HepG2 (cell line): ENCODE data around the gene NOSTRIN. TPM values are rescaled to one million over a fixed set of nuclear protein-coding genes. Genes with fewer than 3 reads are reported as not detected.

ENCODE experiments used
- AFF4 ChIP-seq: sonication (generic); formaldehyde crosslinking; IDR thresholded peaks from 2 replicates; pipeline ENCODE4 v1.4.0; 2020; ENCODE audit warnings: missing genetic modification reagents
- ATF2 ChIP-seq: sonication (generic); formaldehyde crosslinking; IDR thresholded peaks from 2 replicates; pipeline ENCODE4 v1.4.0; 2020; ENCODE audit warnings: missing genetic modification reagents
- ATM ChIP-seq: fragments of 450-650 bp; IDR thresholded peaks from 2 replicates; pipeline ENCODE4 v1.7.1; 2017; ENCODE audit warnings: mild to moderate bottlenecking, borderline replicate concordance
- CBX2 ChIP-seq, 2 experiments: fragments of 200-600 bp in 1 of 2; sonication (generic); formaldehyde crosslinking in 1 of 2; IDR thresholded peaks; 2 replicates each; pipeline versions ENCODE4 v1.7.0 to v1.8.1; 2018 to 2022; ENCODE audit warnings: low read depth in 2 of 2, low read length in 1 of 2, mild to moderate bottlenecking in 1 of 2, missing genetic modification reagents in 1 of 2
- ELF4 ChIP-seq: sonication (generic); formaldehyde crosslinking; IDR thresholded peaks from 2 replicates; pipeline ENCODE4 v1.5.0; 2020; ENCODE audit warnings: missing genetic modification reagents, mild to moderate bottlenecking, moderate library complexity, borderline replicate concordance
- FIP1L1 ChIP-seq: fragments of 200-400 bp; formaldehyde crosslinking; IDR thresholded peaks from 2 replicates; pipeline ENCODE4 v1.6.1; 2018; ENCODE audit warnings: low read depth, mild to moderate bottlenecking, low read length, moderate library complexity, borderline replicate concordance; ENCODE audit not compliant: insufficient read depth
- FOXJ3 ChIP-seq: sonication (generic); formaldehyde crosslinking; IDR thresholded peaks from 2 replicates; pipeline ENCODE4 v1.4.0; 2020; ENCODE audit warnings: missing genetic modification reagents, mild to moderate bottlenecking, borderline replicate concordance
- FOXO4 ChIP-seq: sonication (generic); formaldehyde crosslinking; conservative IDR thresholded peaks from 2 replicates; pipeline ENCODE4 v1.8.1; 2023; ENCODE audit warnings: missing genetic modification reagents
- WIZ ChIP-seq: sonication (generic); formaldehyde crosslinking; IDR thresholded peaks from 2 replicates; pipeline ENCODE4 v1.5.1; 2020; ENCODE audit warnings: mild to moderate bottlenecking, missing genetic modification reagents
- ZMYM2 ChIP-seq: sonication (generic); formaldehyde crosslinking; IDR thresholded peaks from 2 replicates; pipeline ENCODE4 v1.8.0; 2022; ENCODE audit warnings: mild to moderate bottlenecking, missing genetic modification reagents
- ZMYM3 ChIP-seq: sonication (generic); formaldehyde crosslinking; IDR thresholded peaks from 2 replicates; pipeline ENCODE4 v1.5.1; 2020; ENCODE audit warnings: mild to moderate bottlenecking, missing genetic modification reagents
- ZNF124 ChIP-seq: sonication (generic); formaldehyde crosslinking; IDR thresholded peaks from 2 replicates; pipeline ENCODE4 v1.4.0; 2020; ENCODE audit warnings: missing genetic modification reagents
- ZNF383 ChIP-seq: sonication (generic); formaldehyde crosslinking; IDR thresholded peaks from 2 replicates; pipeline ENCODE4 v1.4.0; 2020; ENCODE audit warnings: missing genetic modification reagents, mild to moderate bottlenecking, borderline replicate concordance
- ZNF607 ChIP-seq: sonication (generic); formaldehyde crosslinking; IDR thresholded peaks from 2 replicates; pipeline ENCODE4 v1.5.1; 2020; ENCODE audit warnings: missing genetic modification reagents, mild to moderate bottlenecking, borderline replicate concordance
- ZNF609 ChIP-seq: sonication (generic); formaldehyde crosslinking; IDR thresholded peaks from 2 replicates; pipeline ENCODE4 v1.4.0; 2020; ENCODE audit warnings: mild to moderate bottlenecking, missing genetic modification reagents, borderline replicate concordance
- polyA plus RNA-seq, 8 experiments: library from polyadenylated mRNA; depleted of rRNA in 3 of 8; stranded (reverse) in 7 of 8; unstranded in 1 of 8; fragments of >200 nt; fragmentation: Illumina TruSeq in 4 of 8; extraction: Trizol in 4 of 8; gene quantifications; 2 replicates each; pipeline versions ENCODE4 v1.2.1 to v1.2.3, GENCODE V29; 2011 to 2016; ENCODE audit warnings: low read depth in 4 of 8, missing spikeins in 1 of 8, mixed read lengths in 1 of 8; ENCODE audit not compliant: insufficient read depth in 1 of 8
- total RNA-seq, 5 experiments: library from RNA; depleted of rRNA; stranded (reverse); fragments of >200 nt; fragmentation: Illumina TruSeq; extraction: Trizol; gene quantifications; 2 replicates each; pipeline ENCODE4 v1.2.3, GENCODE V29; 2016; ENCODE audit warnings: low read depth in 1 of 5

The NOSTRIN gene
- total and polyA plus RNA-seq, 2 of the 13 experiments (the other 11 are each of a cell fraction or from before 2014, with no cell fraction given): 0.22 TPM

GRCh38 chr2:168890006-168890782 is 87.8 kb downstream of the NOSTRIN start, which contains the start of gene SPC25 (continued):
- no peak for TF ChIP-seq ZNF609 (CRISPR knock-in tag)
- TF ChIP-seq ELF4 (CRISPR knock-in tag): 0 out of 2 replicates have a peak, but pooled peaks have one; percentile 24
- no peak for TF ChIP-seq ZMYM2 (CRISPR knock-in tag)
- no peak for TF ChIP-seq CBX2 (IDR thresholded peaks at IDR 0.05; ENCODE audit: low read depth, low read length)
- no peak for TF ChIP-seq CBX2 (CRISPR knock-in tag; IDR thresholded peaks at IDR 0.05; ENCODE audit: low read depth)
- no peak for TF ChIP-seq ZMYM3 (CRISPR knock-in tag)
- TF ChIP-seq ZNF124: peak; percentile 83; the same call in 1 of the 2 replicates
- no peak; the same call in 1 of the 2 replicates for TF ChIP-seq FOXJ3 (CRISPR knock-in tag)
- TF ChIP-seq ZNF383 (CRISPR knock-in tag): no peak
- TF ChIP-seq ATF2 (CRISPR knock-in tag): peak; percentile 67; the same call in 1 of the 2 replicates
- no peak for TF ChIP-seq WIZ (CRISPR knock-in tag)
- no peak for TF ChIP-seq ZNF607 (CRISPR knock-in tag)
- no peak for TF ChIP-seq AFF4 (CRISPR knock-in tag)
- TF ChIP-seq ATM: no peak
- no peak for TF ChIP-seq FIP1L1
- no peak for TF ChIP-seq FOXO4 (CRISPR knock-in tag)
